ENCODE measurements around the gene PRDM16. TPM values are rescaled to one million over a fixed set of nuclear protein-coding genes. Genes with fewer than 3 reads are reported as not detected.

PRDM16 gene
- total and polyA plus RNA-seq, 2 of the 8 experiments (the other 6 are each of a cell fraction or from before 2014, with no cell fraction given) = 0.39 to 0.43 TPM

DNA sequence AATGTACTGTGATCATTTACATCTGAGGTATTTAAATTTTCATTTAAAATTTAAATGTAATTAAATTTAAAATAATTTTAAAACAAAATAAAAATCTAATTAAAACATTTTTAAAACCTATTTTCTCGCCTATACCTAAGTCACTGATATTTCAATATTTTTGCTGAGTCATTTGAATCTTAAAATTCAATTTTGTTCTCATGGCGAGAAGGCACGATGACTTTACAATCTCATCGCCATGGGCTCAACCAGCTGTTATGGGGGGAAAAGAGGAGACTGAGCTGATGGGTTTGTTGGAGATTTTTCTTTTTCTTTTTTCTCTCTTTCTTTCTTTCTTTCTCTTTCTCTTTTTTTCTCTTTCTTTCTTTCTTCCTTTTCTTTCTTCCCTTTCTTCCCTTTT, 89.3 kb downstream of the PRDM16 start:
- no peak overlapping the region for H2BK120ac ChIP-seq (replicated peaks; ENCODE audit: low read depth, low read length)
- no peak overlapping the region for H4K91ac ChIP-seq (replicated peaks; ENCODE audit: insufficient read length, low read length)
- H4K5ac ChIP-seq (ENCODE audit: insufficient read length, low read depth, low read length) = no peak overlapping the region
- no peak overlapping the region for H3K9ac ChIP-seq (replicated peaks in 1 of 4; ENCODE audit: extremely low read depth in 1 of 4, low read depth in 3 of 4, low read length in 3 of 4)
- H3K18ac ChIP-seq (ENCODE audit: extremely low read depth, low read length) = no peak overlapping the region
- no peak overlapping the region for H3K4ac ChIP-seq (replicated peaks; ENCODE audit: insufficient read length, low read depth, low read length)
- H3K4me1 ChIP-seq (replicated peaks in 1 of 4; ENCODE audit: control insufficient read depth in 3 of 4, insufficient read depth in 4 of 4, low read length in 3 of 4) = no peaks in the 10 kb centered on the region
- no peak overlapping the region for H4K8ac ChIP-seq (ENCODE audit: extremely low read depth, insufficient read depth, low read length)
- H3K79me2 ChIP-seq (ENCODE audit: control insufficient read depth in 1 of 2, insufficient read depth in 2 of 2, low read length in 2 of 2) = no peaks in the 10 kb centered on the region
- TF ChIP-seq BACH1 (IDR thresholded peaks at IDR 0.05; ENCODE audit: low read length) (0 out of 2 replicates have a peak, but pooled peaks have one; percentile 29), YY1 (IDR thresholded peaks at IDR 0.05; ENCODE audit: low read depth, low read length) (no peak), TAF7 (optimal IDR thresholded peaks at IDR 0.05; ENCODE audit: borderline replicate concordance, low read depth, low read length) (no peak)
- H2BK12ac ChIP-seq (ENCODE audit: low read depth, low read length) = no peak overlapping the region
- H3K79me1 ChIP-seq (ENCODE audit: low read depth, low read length) = no peaks in the 10 kb centered on the region
- no peaks in the 10 kb centered on the region for H3K23me2 ChIP-seq (ENCODE audit: low read depth, low read length)
- no peaks in the 10 kb centered on the region for H3K36me3 ChIP-seq (ENCODE audit: control insufficient read depth in 2 of 4, insufficient read depth in 4 of 4, low read length in 3 of 4)
- 0 out of 7 replicates have a peak, but pooled peaks cover 0 to 2% (median 0%) of the 10 kb centered on the region in 4 experiments for H3K27me3 ChIP-seq (replicated peaks in 1 of 4; ENCODE audit: control insufficient read depth in 3 of 4, extremely low read depth in 1 of 4, insufficient read depth in 3 of 4, low read length in 3 of 4)
- ChIA-PET CTCF (ENCODE audit: partially characterized antibody) (interaction anchor here (1.0 kb wide), 1 partner anchor 22 kb away, joined by 3 read pairs; no protein-coding TSS in a partner anchor), POLR2A (ENCODE audit: partially characterized antibody) (no interaction called here)
- no peak for FAIRE-seq
- no peak overlapping the region for H3K27ac ChIP-seq (ENCODE audit: low read depth, low read length)
- H3K23ac ChIP-seq (ENCODE audit: insufficient read length) = no peak overlapping the region
- H3K4me3 ChIP-seq (ENCODE audit: extremely low read depth in 1 of 4, insufficient read depth in 2 of 4, low read depth in 3 of 4, low read length in 4 of 4) = no peak overlapping the region
- peaks cover 0 to 2% of the 10 kb centered on the region in 2 experiments for H4K20me1 ChIP-seq (replicated peaks in 1 of 2; ENCODE audit: control insufficient read depth in 1 of 2, insufficient read depth in 2 of 2, low read length in 2 of 2)
- no peak overlapping the region for H2BK15ac ChIP-seq (ENCODE audit: low read length)
- DNase-seq (ENCODE audit: low read depth in 1 of 2, low spot score in 2 of 2) = no peak
- WGBS, 2 experiments (ENCODE audit: extremely low coverage in 1 of 2, insufficient coverage in 1 of 2, insufficient read length in 1 of 2, insufficient replicate concordance in 2 of 2, low coverage in 1 of 2, low lambda C conversion rate in 2 of 2, missing lambda C conversion rate in 1 of 2) = 98% methylated on average over 4 of the region's 4 CpGs; no CpG with 5 or more reads in 1 of the 2 experiments
- H3K9me3 ChIP-seq (ENCODE audit: insufficient read depth in 2 of 2, low read depth in 1 of 2, low read length in 1 of 2) = no peaks in the 10 kb centered on the region
- no peak overlapping the region for H3K4me2 ChIP-seq (ENCODE audit: insufficient read depth in 1 of 2, low read depth in 2 of 2, low read length in 2 of 2)
- no peak overlapping the region for H3K14ac ChIP-seq (ENCODE audit: insufficient read length)
- no peak overlapping the region for H2BK5ac ChIP-seq (ENCODE audit: low read depth, low read length)
- H2AFZ ChIP-seq (ENCODE audit: low read length) = no peak overlapping the region
- no peak overlapping the region for H2BK20ac ChIP-seq (ENCODE audit: low read length)
- H3K56ac ChIP-seq (replicated peaks; ENCODE audit: insufficient read length, low read depth, low read length) = no peak overlapping the region
- no peak overlapping the region for H2AK5ac ChIP-seq (ENCODE audit: low read depth, low read length)

Measured in H1 (cell line).